Cardiac muscle cell (in vitro differentiated cells and primary cell): ENCODE results near the gene SGTA. TPM values are rescaled to one million over a fixed set of nuclear protein-coding genes. Genes with fewer than 3 reads are reported as not detected.

ENCODE experiments used
- DNase-seq, 2 donors: peaks; one replicate each; pipeline versions ENCODE4 v3.0.0 to v3.0.0-alpha.2; 2010 to 2017; ENCODE audit warnings: low read depth in 1 of 2, low spot score in 1 of 2
- H3K27ac ChIP-seq: fragments of 200-600 bp; sonication (generic); 2 replicates; pipeline ENCODE4 v1.5.1; 2016
- H3K27me3 ChIP-seq: fragments of 200-600 bp; sonication (generic); 2 replicates; pipeline ENCODE4 v1.6.0; 2016; ENCODE audit warnings: control low read depth
- H3K36me3 ChIP-seq: fragments of 200-600 bp; sonication (generic); 2 replicates; pipeline ENCODE4 v1.5.1; 2016; ENCODE audit warnings: control low read depth
- H3K4me1 ChIP-seq: fragments of 200-600 bp; sonication (generic); 2 replicates; pipeline ENCODE4 v1.8.1; 2017; ENCODE audit warnings: low read depth, mild to moderate bottlenecking, mixed run types
- H3K4me3 ChIP-seq: fragments of 200-600 bp; sonication (generic); 2 replicates; pipeline ENCODE4 v1.5.1; 2016; ENCODE audit warnings: mild to moderate bottlenecking
- H3K9me3 ChIP-seq: fragments of 200-600 bp; sonication (generic); 2 replicates; pipeline ENCODE4 v1.5.1; 2017; ENCODE audit warnings: low read depth, mild to moderate bottlenecking, control low read depth
- CTCF ChIP-seq: IDR thresholded peaks from 2 replicates; pipeline ENCODE4 v1.5.1; 2012; ENCODE audit warnings: low read depth, mild to moderate bottlenecking, low read length
- polyA plus RNA-seq: library from polyadenylated mRNA; unstranded; fragments of >200 nt; fragmentation: Nextera tagmentation; extraction: Ambion mirVana; gene quantifications from 2 replicates; pipeline ENCODE4 v1.2.1, GENCODE V29; 2016
- total RNA-seq: library from RNA; depleted of rRNA; stranded (reverse); fragments of >200 nt; gene quantifications from 2 replicates; pipeline ENCODE4 v1.2.3, GENCODE V29; 2016

Gene SGTA
- total and polyA plus RNA-seq, 2 experiments from 2014 or later = 102 to 135 TPM

GRCh38 chr19:2815191-2815614, 32.1 kb upstream of the SGTA start:
- no peak for DNase-seq
- Histone ChIP-seq H3K27ac (no peak overlapping the region), H3K4me1 (no peaks in the 10 kb centered on the region), H3K27me3 (no peaks in the 10 kb centered on the region), H3K4me3 (no peak overlapping the region), H3K9me3 (no peaks in the 10 kb centered on the region), H3K36me3 (peaks cover 10% of the 10 kb centered on the region)
- TF ChIP-seq CTCF = no peak

- H3K36me3 ChIP-seq = peaks cover 14% of the 10 kb centered on the region
- H3K4me1 ChIP-seq = no peaks in the 10 kb centered on the region
- DNase-seq = no peak
- H3K9me3 ChIP-seq = no peaks in the 10 kb centered on the region
- no peak overlapping the region for H3K27ac ChIP-seq
- no peak overlapping the region for H3K4me3 ChIP-seq
- TF ChIP-seq CTCF = no peak
- H3K27me3 ChIP-seq = no peaks in the 10 kb centered on the region
These were observed 31.4 kb upstream of the SGTA start for GRCh38 chr19:2814426-2814825.

GRCh38 chr19:2813235-2814160, 30.4 kb upstream of the SGTA start:
- no peaks in the 10 kb centered on the region for H3K27me3 ChIP-seq
- DNase-seq = no peak
- H3K4me3 ChIP-seq = no peak overlapping the region
- no peak overlapping the region for H3K27ac ChIP-seq
- H3K36me3 ChIP-seq = peaks cover 16% of the 10 kb centered on the region
- H3K9me3 ChIP-seq = no peaks in the 10 kb centered on the region
- H3K4me1 ChIP-seq = no peaks in the 10 kb centered on the region
- TF ChIP-seq CTCF = no peak

GRCh38 chr19:2812414-2813234, 29.6 kb upstream of the SGTA start:
- no peak overlapping the region for H3K27ac ChIP-seq
- H3K27me3 ChIP-seq = no peaks in the 10 kb centered on the region
- no peak for DNase-seq
- no peak for TF ChIP-seq CTCF
- no peaks in the 10 kb centered on the region for H3K4me1 ChIP-seq
- H3K9me3 ChIP-seq = no peaks in the 10 kb centered on the region
- H3K36me3 ChIP-seq = peaks cover 23% of the 10 kb centered on the region
- H3K4me3 ChIP-seq = no peak overlapping the region

- peaks cover 25% of the 10 kb centered on the region for H3K36me3 ChIP-seq
- no peak overlapping the region for H3K4me3 ChIP-seq
- H3K4me1 ChIP-seq = no peaks in the 10 kb centered on the region
- H3K9me3 ChIP-seq = no peaks in the 10 kb centered on the region
- DNase-seq = no peak
- no peaks in the 10 kb centered on the region for H3K27me3 ChIP-seq
- no peak overlapping the region for H3K27ac ChIP-seq
- no peak for TF ChIP-seq CTCF
These were observed 28.8 kb upstream of the SGTA start for GRCh38 chr19:2811735-2812413.
